Subcutaneous abdominal adipose tissue (tissue), 5 donors: ENCODE measurements around the gene WWOX.

Source experiments
- H3K27ac ChIP-seq: one replicate; pipeline ENCODE4 v1.7.0; 2013; ENCODE audit warnings: low read depth, mild to moderate bottlenecking, inconsistent platforms, low read length, moderate library complexity
- H3K27me3 ChIP-seq, 5 donors: one replicate each; pipeline ENCODE4 v1.7.0; 2013; ENCODE audit warnings: low read length in 5 of 5, inconsistent platforms in 1 of 5; ENCODE audit not compliant: control insufficient read depth in 5 of 5, insufficient read depth in 4 of 5
- H3K36me3 ChIP-seq, 5 donors: one replicate each; pipeline ENCODE4 v1.7.0; 2013; ENCODE audit warnings: low read length in 5 of 5; ENCODE audit not compliant: control insufficient read depth in 5 of 5, insufficient read depth in 5 of 5
- H3K4me1 ChIP-seq, 5 donors: one replicate each; pipeline ENCODE4 v1.7.0; 2013; ENCODE audit warnings: low read length in 5 of 5, mild to moderate bottlenecking in 3 of 5, moderate library complexity in 1 of 5; ENCODE audit not compliant: control insufficient read depth in 5 of 5, insufficient read depth in 5 of 5
- H3K4me3 ChIP-seq, 5 donors: one replicate each; pipeline ENCODE4 v1.7.0; 2013; ENCODE audit warnings: low read length in 5 of 5, low read depth in 1 of 5
- H3K9ac ChIP-seq, 5 donors: one replicate each; pipeline ENCODE4 v1.7.0; 2013; ENCODE audit warnings: low read length in 5 of 5, mild to moderate bottlenecking in 4 of 5, moderate library complexity in 3 of 5
- H3K9me3 ChIP-seq, 5 donors: one replicate each; pipeline ENCODE4 v1.7.0; 2013; ENCODE audit warnings: low read length in 5 of 5; ENCODE audit not compliant: control insufficient read depth in 5 of 5
- donor health status: healthy.
- donor health status: healthy.
- donor health status: healthy.
- donor health status: healthy.
- donor health status: healthy.

Gene WWOX

GRCh38 chr16:78552106-78552675 lies 452.7 kb downstream of the WWOX start:
- H3K4me1 ChIP-seq = no peaks in the 10 kb centered on the region
- H3K4me3 ChIP-seq = no peak overlapping the region
- no peak overlapping the region for H3K9ac ChIP-seq
- no peak overlapping the region for H3K27ac ChIP-seq
- H3K36me3 ChIP-seq = no peaks in the 10 kb centered on the region
- H3K27me3 ChIP-seq = peaks cover 0 to 3% (median 0%) of the 10 kb centered on the region in 5 donors
- no peaks in the 10 kb centered on the region for H3K9me3 ChIP-seq

- Histone ChIP-seq H3K9ac (no peak overlapping the region), H3K4me1 (no peaks in the 10 kb centered on the region), H3K4me3 (no peak overlapping the region), H3K36me3 (no peaks in the 10 kb centered on the region), H3K27me3 (peaks cover 0 to 3% (median 0%) of the 10 kb centered on the region in 5 donors), H3K27ac (no peak overlapping the region), H3K9me3 (no peaks in the 10 kb centered on the region)
Observed at GRCh38 chr16:78552716-78553115, 453.3 kb downstream of the WWOX start.

GRCh38 chr16:78553268-78554039 lies 454.0 kb downstream of the WWOX start:
- Histone ChIP-seq H3K36me3 (no peaks in the 10 kb centered on the region), H3K9ac (no peak overlapping the region), H3K9me3 (no peaks in the 10 kb centered on the region), H3K4me3 (no peak overlapping the region), H3K27me3 (peaks cover 0 to 3% (median 0%) of the 10 kb centered on the region in 5 donors), H3K27ac (no peak overlapping the region), H3K4me1 (no peaks in the 10 kb centered on the region)

GRCh38 chr16:78556421-78556820 lies 457.0 kb downstream of the WWOX start:
- Histone ChIP-seq H3K4me3 (no peak overlapping the region), H3K9me3 (no peaks in the 10 kb centered on the region), H3K9ac (no peak overlapping the region), H3K27ac (no peak overlapping the region), H3K27me3 (peaks cover 0 to 3% (median 0%) of the 10 kb centered on the region in 5 donors), H3K4me1 (no peaks in the 10 kb centered on the region), H3K36me3 (no peaks in the 10 kb centered on the region)

- Histone ChIP-seq H3K9me3 (peaks cover 0 to 5% (median 0%) of the 10 kb centered on the region in 5 donors), H3K27ac (no peak overlapping the region), H3K4me3 (no peak overlapping the region), H3K9ac (no peak overlapping the region), H3K4me1 (no peaks in the 10 kb centered on the region), H3K36me3 (no peaks in the 10 kb centered on the region), H3K27me3 (no peaks in the 10 kb centered on the region)
Observed at GRCh38 chr16:78560997-78561396, 461.5 kb downstream of the WWOX start.

GRCh38 chr16:78562111-78562510 lies 462.7 kb downstream of the WWOX start:
- Histone ChIP-seq H3K4me1 (no peaks in the 10 kb centered on the region), H3K4me3 (no peak overlapping the region), H3K27ac (no peak overlapping the region), H3K9ac (no peak overlapping the region), H3K9me3 (peaks cover 0 to 5% (median 0%) of the 10 kb centered on the region in 5 donors), H3K36me3 (no peaks in the 10 kb centered on the region), H3K27me3 (no peaks in the 10 kb centered on the region)

- H3K4me3 ChIP-seq = no peak overlapping the region
- no peak overlapping the region for H3K27ac ChIP-seq
- H3K9me3 ChIP-seq = peaks cover 0 to 5% (median 0%) of the 10 kb centered on the region in 5 donors
- H3K27me3 ChIP-seq = no peaks in the 10 kb centered on the region
- no peak overlapping the region for H3K9ac ChIP-seq
- no peaks in the 10 kb centered on the region for H3K36me3 ChIP-seq
- no peaks in the 10 kb centered on the region for H3K4me1 ChIP-seq
Observed at GRCh38 chr16:78562650-78563049, 463.2 kb downstream of the WWOX start.

- Histone ChIP-seq H3K4me1 (no peaks in the 10 kb centered on the region), H3K27me3 (no peaks in the 10 kb centered on the region), H3K9ac (no peak overlapping the region), H3K4me3 (no peak overlapping the region), H3K36me3 (no peaks in the 10 kb centered on the region), H3K9me3 (peaks cover 0 to 5% (median 0%) of the 10 kb centered on the region in 5 donors), H3K27ac (no peak overlapping the region)
Observed at GRCh38 chr16:78563905-78564304, 464.5 kb downstream of the WWOX start.

- Histone ChIP-seq H3K4me1 (no peaks in the 10 kb centered on the region), H3K36me3 (no peaks in the 10 kb centered on the region), H3K9me3 (peaks cover 0 to 5% (median 0%) of the 10 kb centered on the region in 5 donors), H3K27me3 (no peaks in the 10 kb centered on the region), H3K27ac (no peak overlapping the region), H3K9ac (no peak overlapping the region), H3K4me3 (no peak overlapping the region)
Observed at GRCh38 chr16:78566397-78567073, 467.1 kb downstream of the WWOX start.
